ENCODE results near the gene SHISAL2A. TPM values are rescaled to one million over a fixed set of nuclear protein-coding genes. Genes with fewer than 3 reads are reported as not detected.
A peak's percentile ranks its signal among the peaks of the same experiment; 100 is the strongest.

The SHISAL2A gene
- total RNA-seq, 2 experiments from 2014 or later = 9.9 to 11.0 TPM

GRCh38 chr1:52627028-52627427, 5.9 kb upstream of the SHISAL2A start:
- intact Hi-C loops (cut with micrococcal nuclease) = no loop called here
- CTCF ChIA-PET = interaction anchor here (0.6 to 1.0 kb wide), 2 partner anchors 23 to 651 kb away, joined by 3 read pairs; no protein-coding TSS in a partner anchor
- no peak overlapping the region for H3K27ac Mint-ChIP-seq
- peaks cover 22% of the 10 kb centered on the region for H3K4me1 Mint-ChIP-seq (ENCODE audit: low read depth)
- peaks cover 2% of the 10 kb centered on the region for H3K36me3 Mint-ChIP-seq
- DNase-seq = no peak
- no peak overlapping the region for H3K4me3 Mint-ChIP-seq
- H3K27me3 Mint-ChIP-seq = no peaks in the 10 kb centered on the region
- H3K9me3 Mint-ChIP-seq = no peaks in the 10 kb centered on the region
- POLR2A ChIA-PET = interaction anchor here (0.5 kb wide), 1 partner anchor 105 kb away, joined by 3 read pairs; no protein-coding TSS in a partner anchor

GRCh38 chr1:52628614-52629324, 4.2 kb upstream of the SHISAL2A start:
- Mint-ChIP-seq H3K4me1 (ENCODE audit: low read depth) (peaks cover 33% of the 10 kb centered on the region), H3K27ac (no peak overlapping the region), H3K36me3 (peaks cover 2% of the 10 kb centered on the region), H3K4me3 (no peak overlapping the region), H3K9me3 (no peaks in the 10 kb centered on the region), H3K27me3 (no peaks in the 10 kb centered on the region)
- intact Hi-C loops (cut with micrococcal nuclease) = no loop called here
- no peak for DNase-seq
- ChIA-PET POLR2A (no interaction called here), CTCF (no interaction called here)

- no peak for DNase-seq
- Mint-ChIP-seq H3K27me3 (no peaks in the 10 kb centered on the region), H3K9me3 (no peaks in the 10 kb centered on the region), H3K36me3 (peaks cover 2% of the 10 kb centered on the region), H3K4me1 (ENCODE audit: low read depth) (peaks cover 38% of the 10 kb centered on the region), H3K4me3 (no peak overlapping the region), H3K27ac (no peak overlapping the region)
- CTCF ChIA-PET = no interaction called here
- POLR2A ChIA-PET = no interaction called here
- intact Hi-C loops (cut with micrococcal nuclease) = no loop called here
Observed at GRCh38 chr1:52629325-52629643, 3.7 kb upstream of the SHISAL2A start.

- ChIA-PET CTCF (no interaction called here), POLR2A (no interaction called here)
- Mint-ChIP-seq H3K36me3 (peaks cover 2% of the 10 kb centered on the region), H3K27ac (no peak overlapping the region), H3K4me1 (ENCODE audit: low read depth) (peaks cover 42% of the 10 kb centered on the region), H3K9me3 (no peaks in the 10 kb centered on the region), H3K27me3 (no peaks in the 10 kb centered on the region), H3K4me3 (no peak overlapping the region)
- DNase-seq = no peak
- intact Hi-C loops (cut with micrococcal nuclease) = loop anchor here (5.0 to 10.0 kb wide), 3 partner anchors 207 to 575 kb away; partner anchors contain the start of genes BTF3L4, TXNDC12 and ZFYVE9
Observed at GRCh38 chr1:52629667-52630066, 3.3 kb upstream of the SHISAL2A start.

GRCh38 chr1:52631759-52632331, 1.1 kb upstream of the SHISAL2A start:
- Mint-ChIP-seq H3K36me3 (peaks cover 2% of the 10 kb centered on the region), H3K27me3 (no peaks in the 10 kb centered on the region), H3K4me1 (ENCODE audit: low read depth) (peaks cover 58% of the 10 kb centered on the region), H3K4me3 (peak overlapping the region; percentile 74), H3K9me3 (no peaks in the 10 kb centered on the region), H3K27ac (peak overlapping the region; percentile 91)
- intact Hi-C loops (cut with micrococcal nuclease) = loop anchor here (5.0 to 10.0 kb wide), 3 partner anchors 210 to 577 kb away; partner anchors contain the start of genes BTF3L4, TXNDC12 and ZFYVE9
- POLR2A ChIA-PET = interaction anchor here (1.1 to 2.8 kb wide), 2 partner anchors 79 to 227 kb away, joined by 3 to 14 read pairs; partner anchors contain the start of genes ORC1, PRPF38A and TUT4
- CTCF ChIA-PET = interaction anchor here (0.5 to 2.1 kb wide), 3 partner anchors 8 to 228 kb away, joined by 3 to 10 read pairs (median 3); partner anchors contain the start of genes ORC1 and PRPF38A
- no peak for DNase-seq

GRCh38 chr1:52633291-52633754, 355 bp downstream of the SHISAL2A start:
- Mint-ChIP-seq H3K27me3 (no peaks in the 10 kb centered on the region), H3K9me3 (no peaks in the 10 kb centered on the region), H3K27ac (peak overlapping the region; percentile 92), H3K36me3 (peaks cover 2% of the 10 kb centered on the region), H3K4me1 (ENCODE audit: low read depth) (peaks cover 70% of the 10 kb centered on the region), H3K4me3 (peak overlapping the region; percentile 85)
- POLR2A ChIA-PET = interaction anchor here (0.7 to 2.8 kb wide), 10 partner anchors 9 to 493 kb away, joined by 3 to 16 read pairs (median 4); partner anchors contain the start of genes GPX7, ORC1, PRPF38A and TUT4
- CTCF ChIA-PET = interaction anchor here (0.6 to 2.1 kb wide), 4 partner anchors 10 to 112 kb away, joined by 3 to 10 read pairs (median 3); no protein-coding TSS in a partner anchor
- intact Hi-C loops (cut with micrococcal nuclease) = loop anchor here (5.0 to 10.0 kb wide), 3 partner anchors 211 to 579 kb away; partner anchors contain the start of genes BTF3L4, TXNDC12 and ZFYVE9
- DNase-seq = peak; percentile 50

GRCh38 chr1:52634111-52634510, 1.1 kb downstream of the SHISAL2A start:
- intact Hi-C loops (cut with micrococcal nuclease) = loop anchor here (2.0 to 10.0 kb wide), 4 partner anchors 31 to 579 kb away; partner anchors contain the start of genes BTF3L4, GPX7, TXNDC12 and ZFYVE9
- H3K4me1 Mint-ChIP-seq (ENCODE audit: low read depth) = peaks cover 73% of the 10 kb centered on the region
- H3K27me3 Mint-ChIP-seq = no peaks in the 10 kb centered on the region
- DNase-seq = peak; percentile 68
- H3K27ac Mint-ChIP-seq = peak overlapping the region; percentile 92
- H3K36me3 Mint-ChIP-seq = peaks cover 1% of the 10 kb centered on the region
- CTCF ChIA-PET = interaction anchor here (0.6 to 0.7 kb wide), 2 partner anchors 35 to 113 kb away, joined by 3 read pairs; no protein-coding TSS in a partner anchor
- H3K9me3 Mint-ChIP-seq = no peaks in the 10 kb centered on the region
- POLR2A ChIA-PET = interaction anchor here (0.9 to 2.8 kb wide), 8 partner anchors 8 to 269 kb away, joined by 3 to 16 read pairs (median 4); partner anchors contain the start of genes GPX7, ORC1, PRPF38A and TUT4
- H3K4me3 Mint-ChIP-seq = peak overlapping the region; percentile 85

GRCh38 chr1:52635321-52636089, 2.5 kb downstream of the SHISAL2A start:
- H3K4me3 Mint-ChIP-seq = peak overlapping the region; percentile 43
- CTCF ChIA-PET = interaction anchor here (0.7 kb wide), 2 partner anchors 46 to 91 kb away, joined by 3 read pairs; partner anchors contain the start of gene ZYG11B
- H3K27me3 Mint-ChIP-seq = no peaks in the 10 kb centered on the region
- peak overlapping the region; percentile 89 for H3K27ac Mint-ChIP-seq
- no peak for DNase-seq
- no peaks in the 10 kb centered on the region for H3K9me3 Mint-ChIP-seq
- intact Hi-C loops (cut with micrococcal nuclease) = loop anchor here (2.0 to 10.0 kb wide), 5 partner anchors 33 to 581 kb away; partner anchors contain the start of genes BTF3L4, CC2D1B, GPX7 and TXNDC12
- H3K4me1 Mint-ChIP-seq (ENCODE audit: low read depth) = peaks cover 74% of the 10 kb centered on the region
- POLR2A ChIA-PET = interaction anchor here (0.6 to 2.5 kb wide), 5 partner anchors 24 to 162 kb away, joined by 3 to 8 read pairs (median 4); partner anchors contain the start of gene ZYG11B
- no peaks in the 10 kb centered on the region for H3K36me3 Mint-ChIP-seq

GRCh38 chr1:52636721-52637695, 4.0 kb downstream of the SHISAL2A start:
- H3K4me3 Mint-ChIP-seq = peak overlapping the region; percentile 65
- POLR2A ChIA-PET = interaction anchor here (0.6 to 2.5 kb wide), 6 partner anchors 9 to 113 kb away, joined by 3 to 8 read pairs (median 4); no protein-coding TSS in a partner anchor
- H3K9me3 Mint-ChIP-seq = no peaks in the 10 kb centered on the region
- CTCF ChIA-PET = interaction anchor here (1.2 kb wide), 1 partner anchor 233 kb away, joined by 4 read pairs; the partner anchor contains the start of genes ORC1 and PRPF38A
- H3K27me3 Mint-ChIP-seq = no peaks in the 10 kb centered on the region
- intact Hi-C loops (cut with micrococcal nuclease) = loop anchor here (1.0 to 10.0 kb wide), 6 partner anchors 22 to 582 kb away; partner anchors contain the start of genes BTF3L4, CC2D1B, TUT4 and TXNDC12
- peak; percentile 86 for DNase-seq
- peak overlapping the region; percentile 98 for H3K27ac Mint-ChIP-seq
- H3K4me1 Mint-ChIP-seq (ENCODE audit: low read depth) = peaks cover 75% of the 10 kb centered on the region
- peaks cover 3% of the 10 kb centered on the region for H3K36me3 Mint-ChIP-seq

GRCh38 chr1:52637946-52638345, 5.0 kb downstream of the SHISAL2A start:
- no peak for DNase-seq
- intact Hi-C loops (cut with micrococcal nuclease) = loop anchor here (1.0 to 10.0 kb wide), 6 partner anchors 21 to 583 kb away; partner anchors contain the start of genes BTF3L4, CC2D1B, TUT4 and TXNDC12
- ChIA-PET POLR2A (interaction anchor here (0.6 to 2.5 kb wide), 4 partner anchors 10 to 290 kb away, joined by 3 to 8 read pairs (median 3); partner anchors contain the start of gene TUT4), CTCF (interaction anchor here (1.2 kb wide), 1 partner anchor 234 kb away, joined by 4 read pairs; the partner anchor contains the start of genes ORC1 and PRPF38A)
- Mint-ChIP-seq H3K9me3 (no peaks in the 10 kb centered on the region), H3K4me1 (ENCODE audit: low read depth) (peaks cover 72% of the 10 kb centered on the region), H3K36me3 (peaks cover 6% of the 10 kb centered on the region), H3K27me3 (no peaks in the 10 kb centered on the region), H3K27ac (peak overlapping the region; percentile 98), H3K4me3 (peak overlapping the region; percentile 65)

Measured in activated CD4-positive, alpha-beta memory T cell treated with anti-CD3 and anti-CD28 coated beads for 36 hours (primary cell).